BLaER1 (cell line): ENCODE results near the gene KRT13.

ENCODE experiments used
- H3K27ac ChIP-seq: shearing (Covaris generic); formaldehyde crosslinking; 2 replicates; pipeline ENCODE4 v1.8.1; 2022
- H3K27me3 ChIP-seq: shearing (Covaris generic); formaldehyde crosslinking; 2 replicates; pipeline ENCODE4 v1.8.1; 2022
- H3K36me3 ChIP-seq: shearing (Covaris generic); formaldehyde crosslinking; 2 replicates; pipeline ENCODE4 v1.8.1; 2022
- H3K4me1 ChIP-seq: shearing (Covaris generic); formaldehyde crosslinking; 2 replicates; pipeline ENCODE4 v1.8.1; 2022
- H3K4me2 ChIP-seq: shearing (Covaris generic); formaldehyde crosslinking; 2 replicates; pipeline ENCODE4 v1.8.1; 2022
- H3K4me3 ChIP-seq: shearing (Covaris generic); formaldehyde crosslinking; 2 replicates; pipeline ENCODE4 v1.8.1; 2022
- H3K9ac ChIP-seq: shearing (Covaris generic); formaldehyde crosslinking; 2 replicates; pipeline ENCODE4 v1.8.1; 2022
- H3K9me3 ChIP-seq: shearing (Covaris generic); formaldehyde crosslinking; 2 replicates; pipeline ENCODE4 v1.8.1; 2022
- H4K20me1 ChIP-seq: shearing (Covaris generic); formaldehyde crosslinking; 2 replicates; pipeline ENCODE4 v1.8.1; 2022
- Cebpa-rat ChIP-seq: shearing (Covaris generic); IDR thresholded peaks from 2 replicates; pipeline ENCODE4 v1.8.1; 2022

KRT13 gene

DNA sequence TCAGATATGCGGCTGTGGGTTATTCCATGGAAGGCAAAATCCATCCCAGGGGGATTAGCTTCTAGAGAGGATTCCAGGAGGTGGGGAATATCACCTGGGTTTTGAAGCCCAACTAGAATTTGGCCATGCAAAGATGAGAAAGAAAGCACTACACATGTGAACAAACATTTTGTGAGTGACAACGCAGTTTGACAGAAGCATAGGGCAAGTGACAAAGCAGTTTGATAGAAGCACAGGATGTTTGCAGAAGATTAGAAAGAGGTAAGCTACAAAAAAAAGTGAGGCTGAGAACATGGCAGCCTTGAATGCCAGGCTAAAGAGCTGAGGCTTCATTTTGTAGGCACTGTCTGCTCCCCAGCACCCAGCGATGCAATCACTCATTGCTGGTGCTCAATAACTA, 52.3 kb downstream of the KRT13 start:
- no peak for TF ChIP-seq Cebpa-rat
- H3K27ac ChIP-seq = no peak overlapping the region

GRCh38 chr17:41452281-41452680, 53.1 kb downstream of the KRT13 start:
- H3K4me3 ChIP-seq = no peak overlapping the region
- H3K4me1 ChIP-seq = no peaks in the 10 kb centered on the region
- no peaks in the 10 kb centered on the region for H3K36me3 ChIP-seq
- H3K27me3 ChIP-seq = no peaks in the 10 kb centered on the region
- H3K27ac ChIP-seq = no peak overlapping the region
- H4K20me1 ChIP-seq = no peaks in the 10 kb centered on the region
- no peak overlapping the region for H3K4me2 ChIP-seq
- no peak overlapping the region for H3K9ac ChIP-seq
- no peak for TF ChIP-seq Cebpa-rat
- H3K9me3 ChIP-seq = 0 out of 2 replicates have a peak, but pooled peaks cover 11% of the 10 kb centered on the region

More for the DNA sequence above, 52.3 kb downstream of the KRT13 start:
- H3K4me2 ChIP-seq = no peak overlapping the region
- no peaks in the 10 kb centered on the region for H4K20me1 ChIP-seq
- H3K4me1 ChIP-seq = no peaks in the 10 kb centered on the region
- no peaks in the 10 kb centered on the region for H3K27me3 ChIP-seq
- no peaks in the 10 kb centered on the region for H3K36me3 ChIP-seq
- no peak overlapping the region for H3K9ac ChIP-seq
- H3K9me3 ChIP-seq = 0 out of 2 replicates have a peak, but pooled peaks cover 11% of the 10 kb centered on the region
- no peak overlapping the region for H3K4me3 ChIP-seq

DNA sequence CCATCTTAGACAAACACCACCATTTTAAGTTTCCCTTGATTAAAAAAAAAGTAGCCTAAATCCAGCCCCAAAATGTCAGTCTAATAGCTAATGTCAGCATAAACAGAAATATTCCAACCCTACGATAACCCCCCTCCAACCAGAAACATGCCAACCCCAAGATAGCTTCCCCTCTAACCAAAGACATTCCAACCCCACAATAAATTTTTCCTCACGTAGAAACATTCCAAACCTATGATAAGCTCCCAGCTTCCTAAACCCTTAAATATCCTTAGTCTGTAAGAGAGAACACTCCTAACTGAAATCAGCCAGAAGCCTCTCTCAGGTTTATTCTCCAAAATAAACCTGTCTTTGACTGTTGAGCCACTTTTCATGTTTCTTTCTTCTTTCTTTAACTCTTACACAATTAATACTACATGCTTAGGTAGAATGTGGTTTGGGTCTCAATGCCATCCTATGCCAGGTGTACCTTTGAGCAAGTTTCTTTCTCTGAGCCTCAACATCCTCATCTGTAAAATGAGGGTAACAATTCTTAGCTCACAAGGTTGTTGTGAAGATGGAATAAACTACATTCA, 54.2 kb downstream of the KRT13 start:
- no peak overlapping the region for H3K4me3 ChIP-seq

More for the DNA sequence above, 54.2 kb downstream of the KRT13 start:
- H3K36me3 ChIP-seq = no peaks in the 10 kb centered on the region
- no peaks in the 10 kb centered on the region for H4K20me1 ChIP-seq
- no peak overlapping the region for H3K4me2 ChIP-seq
- H3K9ac ChIP-seq = no peak overlapping the region
- H3K27ac ChIP-seq = no peak overlapping the region
- TF ChIP-seq Cebpa-rat = no peak
- no peaks in the 10 kb centered on the region for H3K27me3 ChIP-seq
- peaks cover 6% of the 10 kb centered on the region for H3K4me1 ChIP-seq
- H3K9me3 ChIP-seq = 0 out of 2 replicates have a peak, but pooled peaks cover 11% of the 10 kb centered on the region
